ENCODE measurements around the gene P2RY13.

Gene P2RY13

DNA sequence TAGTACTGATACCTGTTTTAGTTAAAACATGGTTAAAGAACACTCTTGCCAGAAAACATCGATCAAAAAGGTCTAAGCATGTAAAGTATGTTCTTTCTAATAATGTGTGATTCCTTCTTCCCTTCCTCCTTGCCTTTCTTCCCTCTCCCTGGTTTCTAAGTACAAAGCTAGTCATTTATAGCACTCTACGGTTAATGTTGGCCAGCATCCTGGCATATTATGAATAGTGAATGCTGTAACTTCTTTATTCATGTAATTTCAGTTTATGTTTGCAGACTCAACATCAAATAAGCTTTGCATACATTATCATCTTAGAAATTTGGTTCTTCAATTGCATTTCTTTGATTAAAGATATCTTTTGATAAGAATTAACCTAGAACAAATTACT lies 28.1 kb upstream of the P2RY13 start:
- TF ChIP-seq, protein P1, sequence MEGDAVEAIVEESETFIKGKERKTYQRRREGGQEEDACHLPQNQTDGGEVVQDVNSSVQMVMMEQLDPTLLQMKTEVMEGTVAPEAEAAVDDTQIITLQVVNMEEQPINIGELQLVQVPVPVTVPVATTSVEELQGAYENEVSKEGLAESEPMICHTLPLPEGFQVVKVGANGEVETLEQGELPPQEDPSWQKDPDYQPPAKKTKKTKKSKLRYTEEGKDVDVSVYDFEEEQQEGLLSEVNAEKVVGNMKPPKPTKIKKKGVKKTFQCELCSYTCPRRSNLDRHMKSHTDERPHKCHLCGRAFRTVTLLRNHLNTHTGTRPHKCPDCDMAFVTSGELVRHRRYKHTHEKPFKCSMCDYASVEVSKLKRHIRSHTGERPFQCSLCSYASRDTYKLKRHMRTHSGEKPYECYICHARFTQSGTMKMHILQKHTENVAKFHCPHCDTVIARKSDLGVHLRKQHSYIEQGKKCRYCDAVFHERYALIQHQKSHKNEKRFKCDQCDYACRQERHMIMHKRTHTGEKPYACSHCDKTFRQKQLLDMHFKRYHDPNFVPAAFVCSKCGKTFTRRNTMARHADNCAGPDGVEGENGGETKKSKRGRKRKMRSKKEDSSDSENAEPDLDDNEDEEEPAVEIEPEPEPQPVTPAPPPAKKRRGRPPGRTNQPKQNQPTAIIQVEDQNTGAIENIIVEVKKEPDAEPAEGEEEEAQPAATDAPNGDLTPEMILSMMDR (IDR thresholded peaks at IDR 0.05) = no peak

DNA sequence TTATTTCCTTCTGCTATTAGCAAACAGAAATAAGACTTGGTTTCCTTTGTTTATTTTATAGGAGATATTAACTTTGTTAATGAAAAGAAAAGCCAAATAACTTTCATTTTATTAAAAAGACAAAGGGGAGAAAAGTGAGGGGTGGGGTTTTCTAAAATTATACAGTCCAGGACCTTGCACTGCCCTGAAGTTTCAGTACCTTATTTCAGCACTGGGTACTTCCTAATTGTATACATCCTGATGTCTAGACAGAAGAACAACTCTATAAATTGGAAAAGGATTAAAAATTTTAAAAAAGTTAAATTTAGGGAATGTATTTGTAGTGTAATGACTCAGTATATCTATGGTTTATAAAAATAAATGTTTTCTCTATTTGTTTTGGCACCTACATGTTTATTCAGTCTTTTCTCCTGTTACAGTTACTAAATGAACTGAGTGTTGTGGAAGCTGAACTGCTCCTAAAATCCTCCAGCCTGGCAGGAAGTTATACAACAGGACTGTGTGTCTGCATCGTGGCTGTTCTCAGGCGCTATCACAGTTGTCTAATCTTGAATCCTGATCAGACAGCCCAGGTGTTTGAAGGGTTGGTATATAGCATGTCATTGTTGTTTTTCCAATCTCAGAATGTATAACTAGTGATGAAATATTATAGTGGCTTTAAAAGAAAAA lies 27.6 kb upstream of the P2RY13 start:
- TF ChIP-seq, protein P1 (IDR thresholded peaks at IDR 0.05) = no peak

DNA sequence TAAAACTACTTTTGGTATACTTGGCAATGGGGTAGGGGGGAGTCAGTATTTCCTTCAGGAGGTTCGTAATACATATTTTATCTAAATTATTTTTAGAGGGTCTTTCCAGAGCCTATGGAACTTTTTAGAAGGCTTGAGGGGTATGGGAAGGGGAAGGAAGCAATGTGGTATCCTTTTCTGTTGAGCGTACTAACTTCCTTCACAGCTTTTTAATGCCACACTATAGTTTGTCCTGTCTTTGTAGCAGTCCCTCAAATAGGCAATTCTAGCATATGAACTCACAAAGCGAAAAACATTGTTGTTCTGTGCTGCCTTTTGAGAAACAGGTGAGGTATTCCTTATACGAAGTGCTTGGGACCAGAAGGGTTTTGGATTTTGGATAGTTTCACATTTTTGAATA lies 22.3 kb upstream of the P2RY13 start:
- TF ChIP-seq, protein P1 (IDR thresholded peaks at IDR 0.05) = no peak

DNA sequence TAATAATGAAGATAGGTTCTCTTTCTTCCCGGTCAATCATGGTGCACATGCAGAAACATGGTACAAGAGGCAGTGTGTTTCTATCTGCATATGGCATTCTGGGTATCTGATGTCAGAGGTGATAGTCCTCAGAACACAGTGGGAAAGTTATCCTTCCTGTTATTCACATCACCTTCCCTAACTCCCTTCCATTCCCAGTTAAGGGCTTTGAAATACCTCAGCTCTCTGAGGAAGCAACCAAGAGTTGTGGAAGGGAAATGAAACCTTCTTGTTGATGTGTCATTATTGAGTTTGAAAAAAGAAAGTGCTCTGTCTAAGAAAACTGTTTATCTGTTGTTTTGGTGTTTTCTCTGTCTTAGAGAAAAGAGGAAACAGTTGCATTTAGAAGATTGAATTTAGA lies 21.9 kb upstream of the P2RY13 start:
- TF ChIP-seq, protein P1 (IDR thresholded peaks at IDR 0.05) = no peak

DNA sequence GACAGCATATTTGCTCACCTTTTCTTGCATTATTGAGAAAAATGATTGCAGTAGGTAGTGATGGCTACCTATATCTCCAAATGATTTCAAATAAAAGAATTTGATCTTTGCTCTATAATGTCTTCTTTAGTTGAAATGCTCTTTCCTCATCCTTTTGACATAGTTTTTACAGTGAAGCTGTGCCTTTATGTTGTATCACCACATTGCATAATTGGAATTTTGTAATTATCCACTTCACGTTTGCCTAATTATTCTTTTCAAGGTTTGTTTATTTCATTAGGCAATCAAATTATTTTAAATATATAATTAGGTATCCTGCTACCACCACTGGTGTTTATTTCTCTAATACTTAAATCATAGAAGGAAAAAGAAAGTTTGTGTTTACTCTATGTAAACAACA lies 21.3 kb upstream of the P2RY13 start:
- TF ChIP-seq, protein P1 (IDR thresholded peaks at IDR 0.05) = no peak

DNA sequence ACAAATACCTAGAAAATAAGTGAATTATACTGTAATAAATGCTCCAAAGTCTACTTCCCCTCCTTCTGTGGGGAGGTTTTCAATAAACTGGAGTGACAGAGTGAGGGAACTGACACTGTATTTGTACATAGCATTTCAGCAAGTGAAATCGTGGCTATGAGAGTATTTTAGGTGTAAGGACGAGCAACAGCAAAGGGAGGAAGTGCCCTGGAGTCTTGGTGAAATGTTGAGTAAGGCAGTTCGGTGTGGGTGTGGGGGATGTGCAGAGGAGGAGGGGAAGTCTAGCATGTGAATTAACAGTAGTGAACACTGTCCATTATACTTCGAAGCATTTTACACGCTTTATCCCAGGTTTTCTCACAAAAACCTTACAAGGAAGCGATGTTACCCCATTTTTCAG lies 18.1 kb upstream of the P2RY13 start:
- TF ChIP-seq, protein P1 (IDR thresholded peaks at IDR 0.05) = no peak

DNA sequence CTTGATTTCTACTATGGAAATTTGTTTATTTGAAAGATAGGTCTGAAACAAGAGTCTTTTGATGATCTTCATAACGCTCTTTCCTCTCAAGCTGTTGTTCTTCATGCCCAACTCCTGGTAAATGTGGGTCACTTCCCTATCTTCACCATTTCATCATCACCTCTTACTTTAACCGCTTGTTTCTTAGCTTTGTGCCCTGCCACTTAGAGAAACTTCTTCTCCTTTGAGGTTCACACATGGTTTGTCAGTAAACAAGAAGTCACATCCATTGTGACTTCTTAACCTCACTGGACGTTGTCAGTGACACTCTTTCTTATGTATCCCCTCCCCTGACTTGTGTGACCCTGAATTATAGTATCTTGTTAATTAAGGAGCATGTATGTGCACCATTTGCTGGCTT lies 16.9 kb upstream of the P2RY13 start:
- TF ChIP-seq, protein P1 (IDR thresholded peaks at IDR 0.05) = no peak

DNA sequence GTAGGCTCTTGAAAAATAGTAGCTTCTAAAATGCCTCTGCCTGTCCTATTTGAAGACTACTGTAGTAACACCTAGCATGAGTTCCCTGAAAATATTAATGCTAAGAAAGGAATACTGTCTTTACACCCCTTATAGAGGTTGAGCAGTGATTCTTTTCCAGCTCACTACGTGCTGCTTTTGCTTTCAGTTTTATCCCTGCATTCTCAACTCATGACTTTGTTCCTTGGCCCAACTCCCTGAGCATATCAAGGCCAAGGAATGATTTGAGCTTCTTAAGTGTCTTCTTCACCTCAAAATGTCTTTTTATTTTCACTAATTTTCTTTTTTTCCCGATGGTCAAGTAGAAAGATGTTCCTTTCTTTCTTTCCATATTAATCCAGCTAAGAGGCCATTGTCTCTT lies 16.5 kb upstream of the P2RY13 start:
- TF ChIP-seq, protein P1 (IDR thresholded peaks at IDR 0.05) = no peak

Data from LNCAP (cell line).